GM19467 (cell line): ENCODE data around the gene CRYBB2.
"Not testable (repeated sequence)": the region's sequence is repeated elsewhere in the genome, so short reads cannot be mapped to it uniquely, and the experiment has no call there.

Experiments used
- ATAC-seq: cut with Tn5 transposase; IDR thresholded peaks from one replicate; pipeline ENCODE4 v1.9.1; 2021; ENCODE audit warnings: mild to moderate bottlenecking, moderate library complexity; ENCODE audit not compliant: unreplicated experiment

CRYBB2 gene

DNA sequence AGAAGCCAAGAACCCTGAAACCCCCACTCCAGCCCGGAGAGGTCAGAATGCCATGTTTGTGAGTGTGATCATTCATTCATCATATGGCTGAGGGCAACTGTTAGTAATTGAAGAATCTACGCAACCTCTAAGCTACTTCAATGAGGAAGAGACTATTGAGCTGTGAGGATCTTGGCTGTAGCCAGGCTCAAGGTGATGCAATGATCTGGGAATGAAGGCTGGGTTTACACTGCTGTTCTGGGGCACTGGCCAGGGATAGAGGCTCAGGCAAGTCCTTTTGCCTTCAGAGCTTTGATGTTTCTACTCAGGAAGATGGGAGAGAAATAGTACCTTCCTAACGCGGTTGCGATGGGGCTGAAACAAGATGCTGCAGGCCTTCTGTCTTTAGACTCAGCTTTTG lies 12.9 kb downstream of the CRYBB2 start:
- ATAC-seq, result no peak

DNA sequence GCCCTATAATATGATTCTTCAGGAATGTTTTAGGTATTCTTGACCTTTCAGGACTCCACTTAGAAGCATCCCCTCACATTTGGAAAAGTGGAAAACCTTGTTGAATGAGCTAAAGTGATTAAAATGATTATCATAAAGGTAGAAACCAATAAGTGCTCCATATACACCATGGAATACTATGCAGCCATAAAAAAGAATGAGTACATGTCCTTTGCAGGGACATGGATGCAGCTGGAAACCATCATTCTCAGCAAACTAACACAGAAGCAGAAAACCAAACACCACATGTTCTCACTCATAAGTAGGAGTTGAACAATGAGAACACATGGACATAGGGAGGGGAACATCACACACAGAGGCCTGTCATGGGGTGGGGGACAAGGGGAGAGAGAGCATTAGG lies 14.3 kb downstream of the CRYBB2 start:
- ATAC-seq, result not testable (repeated sequence)

DNA sequence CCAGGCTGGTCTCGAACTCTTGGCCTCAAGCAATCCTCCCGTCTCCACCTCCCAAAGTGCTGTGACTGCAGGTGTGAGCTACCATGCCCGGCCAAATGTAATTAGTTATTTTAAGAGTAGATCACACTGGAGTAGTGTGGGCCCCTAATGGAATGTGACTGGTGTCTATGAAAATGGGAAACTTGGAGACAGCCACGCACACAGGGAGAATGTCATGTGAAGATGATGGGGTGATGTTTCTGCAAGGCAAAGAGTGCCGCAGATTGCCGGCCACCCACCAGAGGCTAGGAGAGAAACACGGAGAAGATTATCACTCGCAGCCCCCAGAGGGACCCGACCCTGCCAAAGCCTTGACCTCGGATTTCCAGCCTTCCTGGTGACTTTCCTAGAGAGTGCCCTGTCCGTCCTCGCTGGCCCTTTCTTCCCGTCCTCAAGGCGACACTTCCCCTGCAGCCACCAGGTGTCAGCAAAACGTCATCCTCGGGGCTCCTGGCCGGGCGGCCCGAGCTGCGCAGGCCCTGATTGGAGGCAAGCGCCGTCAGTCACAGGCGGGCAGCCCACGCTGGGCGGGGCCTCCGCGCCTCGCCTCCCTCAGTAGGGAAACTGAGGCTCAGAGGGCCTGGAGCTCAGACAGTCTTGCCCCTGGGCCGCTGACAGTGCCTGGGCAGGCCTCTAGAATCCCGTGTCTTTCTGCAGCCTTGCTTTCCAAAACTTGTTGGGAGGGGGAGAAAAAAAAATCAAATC lies 16.3 kb downstream of the CRYBB2 start:
- no peak for ATAC-seq

DNA sequence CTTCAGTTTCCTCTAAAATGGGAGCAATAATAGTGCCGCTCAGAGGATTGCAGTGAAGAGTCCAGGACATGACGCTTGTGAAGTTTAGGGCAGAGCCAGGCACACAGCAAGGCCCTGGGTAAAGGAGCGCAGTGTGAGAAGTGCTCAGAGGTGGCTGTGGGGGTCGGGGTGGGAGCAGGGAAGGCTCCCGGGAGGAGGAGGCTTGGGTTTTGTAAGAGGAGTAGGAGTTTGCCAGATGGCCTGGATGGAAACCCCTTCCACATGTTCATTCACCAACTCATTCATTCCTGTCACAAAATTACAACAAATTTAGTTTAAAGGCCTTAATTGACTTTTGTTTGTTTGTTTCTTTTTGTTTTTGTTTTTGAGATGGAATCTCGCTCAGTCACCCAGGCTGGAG lies 17.0 kb downstream of the CRYBB2 start:
- ATAC-seq, result no peak

DNA sequence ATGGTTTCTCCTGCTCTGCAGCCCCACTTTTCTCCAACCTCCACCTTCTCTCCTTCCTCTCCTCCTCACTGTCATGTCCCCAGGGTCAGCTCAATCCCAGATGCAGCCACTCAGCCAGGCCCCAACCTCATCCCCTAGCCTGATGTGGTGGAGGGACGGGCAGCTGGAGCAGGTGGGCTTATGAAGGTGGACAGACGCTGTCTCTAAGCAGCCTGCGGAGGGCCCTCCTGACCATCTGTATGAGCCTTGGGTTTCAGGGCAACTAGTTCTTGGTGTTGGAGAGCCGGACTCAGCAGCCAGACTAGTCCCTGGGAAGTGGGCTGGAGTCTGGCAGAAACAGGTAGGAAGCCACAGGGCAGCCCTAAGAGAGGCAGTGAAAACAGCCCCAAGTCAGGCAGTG lies 18.1 kb downstream of the CRYBB2 start:
- no peak for ATAC-seq

DNA sequence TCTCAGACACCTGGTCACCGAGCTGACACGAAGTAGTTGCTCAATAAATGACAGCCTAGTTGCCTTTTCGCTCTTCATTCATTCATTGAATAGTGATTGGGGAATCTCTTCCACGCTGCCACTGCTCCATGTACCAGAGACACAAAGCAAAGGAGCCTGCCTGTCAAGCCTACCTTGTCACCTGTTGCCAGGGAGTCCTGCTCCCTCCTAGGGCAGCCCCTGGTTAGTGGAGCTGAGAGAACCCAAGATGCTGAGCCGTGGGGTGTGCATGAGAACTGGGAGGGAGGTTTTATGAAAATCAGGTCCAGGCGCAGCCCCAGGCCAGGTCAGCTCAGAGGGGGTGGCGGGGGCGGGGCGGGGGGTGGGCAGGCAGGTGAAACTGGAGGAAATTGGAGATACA lies 18.6 kb downstream of the CRYBB2 start:
- ATAC-seq, result not testable (repeated sequence)

DNA sequence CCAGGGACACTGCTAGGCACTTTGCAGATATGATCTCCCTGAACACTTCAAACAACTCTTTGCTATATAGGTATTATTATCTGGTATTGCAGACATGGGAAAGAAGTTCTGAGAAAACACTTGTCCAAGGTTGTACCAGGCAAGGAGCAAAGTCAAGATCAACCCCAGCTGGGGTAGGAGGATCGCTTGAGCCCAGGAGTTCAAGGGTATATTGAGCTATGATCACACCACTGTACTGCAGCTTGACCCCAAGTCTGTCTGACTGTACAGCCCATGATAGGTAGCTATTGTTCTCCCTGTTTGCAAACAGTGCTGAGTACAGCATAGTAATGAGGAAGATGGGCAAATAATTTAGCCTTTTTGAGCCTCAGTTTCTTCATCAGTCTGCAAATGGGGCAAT lies 35.7 kb downstream of the CRYBB2 start:
- not testable (repeated sequence) for ATAC-seq

DNA sequence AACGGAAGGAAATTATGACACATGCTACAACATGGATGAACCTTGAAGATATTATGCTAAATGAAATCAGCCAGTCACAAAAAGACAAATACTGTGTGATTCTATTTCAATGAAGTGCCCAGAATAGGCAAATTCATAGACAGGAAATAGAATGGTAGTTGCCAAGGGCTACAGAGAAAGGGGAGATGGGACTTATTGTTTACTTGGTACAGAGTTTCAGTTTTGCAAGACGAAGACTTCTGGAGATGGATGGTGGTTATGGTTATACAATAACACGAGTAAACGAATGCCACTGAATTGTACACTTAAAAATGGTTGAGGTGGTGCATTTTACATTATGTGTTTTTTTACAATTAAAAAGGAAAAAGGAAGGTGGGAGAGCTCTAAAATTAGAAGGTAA lies 48.1 kb downstream of the CRYBB2 start:
- not testable (repeated sequence) for ATAC-seq

DNA sequence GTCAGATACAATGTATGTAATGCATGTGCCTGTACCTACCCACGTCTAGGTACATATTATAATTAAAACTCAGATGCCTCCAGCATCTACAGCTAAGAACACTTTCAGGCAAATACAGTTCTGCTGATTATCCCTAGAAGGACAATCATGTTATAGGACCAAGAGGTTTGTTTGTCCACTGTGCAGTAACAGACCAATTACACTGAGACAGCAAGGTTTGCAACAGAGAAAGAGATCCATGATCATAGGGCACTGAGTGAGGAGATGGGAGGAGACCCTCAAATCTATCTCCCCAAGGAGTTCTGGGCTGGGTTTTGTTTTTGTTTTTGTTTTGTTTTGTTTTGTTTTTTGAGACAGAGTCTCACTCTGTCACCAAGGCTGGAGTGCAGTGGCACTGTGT lies 49.5 kb downstream of the CRYBB2 start:
- ATAC-seq, result not testable (repeated sequence)

DNA sequence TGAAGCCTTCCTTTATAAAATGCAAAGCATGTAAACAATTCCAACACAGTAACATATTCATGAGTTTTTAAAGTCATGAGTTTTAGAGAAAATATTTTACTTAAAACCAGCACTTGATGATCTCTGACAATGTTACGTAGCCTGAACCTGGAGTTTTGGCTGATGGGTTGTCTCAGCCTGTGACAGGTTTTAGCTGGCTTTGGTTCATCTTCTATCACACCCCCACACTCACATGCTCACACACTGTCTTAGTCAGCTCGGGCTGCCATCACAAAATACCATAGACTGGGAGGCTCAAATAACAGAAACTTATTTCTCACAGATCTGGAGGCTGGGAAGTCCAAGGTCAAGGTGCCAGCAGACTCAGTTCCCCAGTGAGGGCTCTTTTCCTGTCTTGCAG lies 50.6 kb downstream of the CRYBB2 start:
- not testable (repeated sequence) for ATAC-seq

DNA sequence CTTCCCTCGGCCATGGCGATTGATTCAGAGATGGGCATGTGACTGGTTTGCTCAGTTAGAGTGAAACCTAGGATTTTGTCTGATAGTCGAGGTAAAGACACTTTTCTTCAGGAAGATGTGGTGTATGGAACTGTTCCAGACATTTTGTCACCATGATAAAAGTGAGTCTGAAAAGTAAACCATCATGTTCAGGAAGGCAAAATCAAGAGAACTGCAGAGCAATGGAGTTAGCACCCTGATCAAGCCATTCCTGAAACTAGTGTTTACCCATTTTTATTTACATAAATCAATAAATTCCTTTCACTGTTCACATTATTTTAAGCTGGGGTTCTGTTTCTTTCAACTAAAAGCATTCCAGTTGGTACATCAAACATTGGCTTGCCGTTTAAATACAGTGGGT lies 53.8 kb downstream of the CRYBB2 start:
- not testable (repeated sequence) for ATAC-seq

DNA sequence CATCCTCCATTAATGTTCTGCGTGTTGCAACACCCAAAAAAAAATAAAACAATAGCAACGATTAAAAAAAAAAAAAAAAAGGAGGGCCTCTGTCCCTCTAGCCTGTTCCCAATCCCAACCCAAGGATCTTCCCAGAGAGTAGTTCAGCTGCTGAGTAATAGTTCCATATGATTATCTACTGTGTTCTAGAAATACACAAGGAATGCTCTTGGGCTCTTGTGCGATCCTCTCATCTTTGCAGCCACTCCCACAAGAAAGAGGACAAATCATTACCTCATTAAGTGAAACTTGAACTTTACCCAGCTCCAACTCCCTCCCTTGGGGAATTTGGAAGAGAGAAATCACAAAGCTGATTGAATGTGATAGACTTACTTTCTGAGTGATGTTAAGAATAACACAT lies 54.5 kb downstream of the CRYBB2 start:
- ATAC-seq, result not testable (repeated sequence)

DNA sequence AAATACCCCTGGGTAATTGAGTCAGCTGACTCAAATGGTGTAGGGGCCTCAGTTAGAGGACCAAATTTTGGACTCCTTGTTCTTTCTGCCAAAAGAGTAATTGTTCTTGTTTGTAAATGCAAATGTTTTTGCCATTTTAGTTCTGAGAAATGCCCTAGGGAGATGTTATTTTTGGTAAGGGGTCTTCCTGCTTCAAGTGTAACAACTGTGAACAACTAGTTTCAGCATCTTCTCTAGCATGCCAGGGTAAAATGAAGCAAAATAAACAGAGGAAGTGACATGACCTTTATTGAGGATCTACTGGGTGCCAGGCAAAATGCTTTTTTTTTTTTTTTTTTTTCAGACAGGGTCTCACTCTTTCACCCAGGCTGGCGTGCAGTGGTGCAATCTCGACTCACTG lies 60.7 kb downstream of the CRYBB2 start:
- not testable (repeated sequence) for ATAC-seq
